Osteoblast (primary cell): ENCODE data around the gene PALM3. TPM values are rescaled to one million over a fixed set of nuclear protein-coding genes. Genes with fewer than 3 reads are reported as not detected.
A peak's percentile ranks its signal among the peaks of the same experiment; 100 is the strongest.
"Not testable (repeated sequence)": the region's sequence is repeated elsewhere in the genome, so short reads cannot be mapped to it uniquely, and the experiment has no call there.

Source experiments
- DNase-seq: peaks from one replicate; pipeline ENCODE4 v3.0.0; 2011; ENCODE audit warnings: low spot score, mixed read lengths; ENCODE audit not compliant: insufficient read length; ENCODE audit errors: missing footprints
- H2AFZ ChIP-seq: 2 replicates; pipeline ENCODE4 v1.6.0; 2011; ENCODE audit warnings: mild to moderate bottlenecking, low read length
- H3K27ac ChIP-seq: 2 replicates; pipeline ENCODE4 v1.5.1; 2011; ENCODE audit warnings: mild to moderate bottlenecking, low read depth, low read length, moderate library complexity
- H3K27me3 ChIP-seq: 2 replicates; pipeline ENCODE4 v1.6.0; 2012; ENCODE audit warnings: mild to moderate bottlenecking, control low read depth, inconsistent platforms, low read length, moderate library complexity; ENCODE audit not compliant: insufficient read depth
- H3K36me3 ChIP-seq: 2 replicates; pipeline ENCODE4 v1.5.1; 2011; ENCODE audit warnings: mild to moderate bottlenecking, low read length, control low read depth, moderate library complexity; ENCODE audit not compliant: insufficient read depth
- H3K4me1 ChIP-seq: 2 replicates; pipeline ENCODE4 v1.5.1; 2011; ENCODE audit warnings: mild to moderate bottlenecking, low read length, control low read depth, moderate library complexity; ENCODE audit not compliant: insufficient read depth
- H3K4me2 ChIP-seq: 2 replicates; pipeline ENCODE4 v1.6.0; 2011; ENCODE audit warnings: mild to moderate bottlenecking, low read length; ENCODE audit not compliant: insufficient read depth
- H3K4me3 ChIP-seq: fragments of 200-600 bp; sonication (generic); 3 replicates; pipeline ENCODE4 v1.5.1; 2012; ENCODE audit warnings: mild to moderate bottlenecking, low read length, inconsistent platforms; ENCODE audit not compliant: insufficient read depth
- H3K79me2 ChIP-seq: 2 replicates; pipeline ENCODE4 v1.6.0; 2012; ENCODE audit warnings: mild to moderate bottlenecking, low read length, control low read depth, inconsistent platforms; ENCODE audit not compliant: insufficient read depth
- H3K9me3 ChIP-seq: 2 replicates; pipeline ENCODE4 v1.5.1; 2011; ENCODE audit warnings: low read depth, low read length, control low read depth
- H4K20me1 ChIP-seq: 2 replicates; pipeline ENCODE4 v1.6.0; 2012; ENCODE audit warnings: mild to moderate bottlenecking, low read length, control low read depth; ENCODE audit not compliant: insufficient read depth
- total RNA-seq: library from RNA; depleted of rRNA; stranded (reverse); fragments of >200 nt; gene quantifications from 2 replicates; pipeline ENCODE4 v1.2.3, GENCODE V29; 2012
- TF ChIP-seq, protein P1 (sequence below): IDR thresholded peaks from 2 replicates; pipeline ENCODE4 v1.5.1; 2011; ENCODE audit warnings: mild to moderate bottlenecking, low read depth, low read length, moderate library complexity; ENCODE audit errors: extremely low read depth

Gene PALM3
- total RNA-seq, 1 donor = not detected

DNA sequence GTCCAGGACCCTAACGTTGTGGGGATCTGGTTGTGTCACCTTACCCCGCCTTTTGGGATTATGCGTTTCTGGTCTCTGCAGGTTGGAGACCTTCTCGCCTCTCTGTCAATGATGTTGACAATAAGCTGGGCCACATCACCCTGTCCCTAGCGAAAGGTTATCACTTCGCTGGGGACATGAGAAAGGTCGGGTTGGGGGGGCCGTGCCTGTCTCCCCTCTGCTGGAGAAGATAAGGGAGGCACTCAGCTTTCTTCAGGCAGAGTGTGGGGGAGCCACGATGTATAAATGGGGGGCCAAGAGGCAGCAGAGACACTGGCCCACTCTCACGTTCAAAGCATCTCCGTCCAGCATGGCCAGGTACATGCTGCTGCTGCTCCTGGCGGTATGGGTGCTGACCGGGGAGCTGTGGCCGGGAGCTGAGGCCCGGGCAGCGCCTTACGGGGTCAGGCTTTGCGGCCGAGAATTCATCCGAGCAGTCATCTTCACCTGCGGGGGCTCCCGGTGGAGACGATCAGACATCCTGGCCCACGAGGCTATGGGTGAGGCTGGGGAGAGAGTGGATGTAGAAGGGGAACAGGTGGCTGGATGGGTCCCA lies 33.9 kb downstream of the PALM3 start, which contains the start of gene RLN3:
Gene RLN3 (plus strand): TSS at position 293 of the 595 bp plus-strand sequence. CDS start 57 bp downstream, at position 350.
- no peak within 1 kb of the TSS for H3K4me2 ChIP-seq
- no peaks in the 10 kb centered on the region for H3K79me2 ChIP-seq
- H3K4me3 ChIP-seq = no peak within 1 kb of the TSS
- TF ChIP-seq, protein P1, sequence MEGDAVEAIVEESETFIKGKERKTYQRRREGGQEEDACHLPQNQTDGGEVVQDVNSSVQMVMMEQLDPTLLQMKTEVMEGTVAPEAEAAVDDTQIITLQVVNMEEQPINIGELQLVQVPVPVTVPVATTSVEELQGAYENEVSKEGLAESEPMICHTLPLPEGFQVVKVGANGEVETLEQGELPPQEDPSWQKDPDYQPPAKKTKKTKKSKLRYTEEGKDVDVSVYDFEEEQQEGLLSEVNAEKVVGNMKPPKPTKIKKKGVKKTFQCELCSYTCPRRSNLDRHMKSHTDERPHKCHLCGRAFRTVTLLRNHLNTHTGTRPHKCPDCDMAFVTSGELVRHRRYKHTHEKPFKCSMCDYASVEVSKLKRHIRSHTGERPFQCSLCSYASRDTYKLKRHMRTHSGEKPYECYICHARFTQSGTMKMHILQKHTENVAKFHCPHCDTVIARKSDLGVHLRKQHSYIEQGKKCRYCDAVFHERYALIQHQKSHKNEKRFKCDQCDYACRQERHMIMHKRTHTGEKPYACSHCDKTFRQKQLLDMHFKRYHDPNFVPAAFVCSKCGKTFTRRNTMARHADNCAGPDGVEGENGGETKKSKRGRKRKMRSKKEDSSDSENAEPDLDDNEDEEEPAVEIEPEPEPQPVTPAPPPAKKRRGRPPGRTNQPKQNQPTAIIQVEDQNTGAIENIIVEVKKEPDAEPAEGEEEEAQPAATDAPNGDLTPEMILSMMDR = no peak
- peaks cover 4% of the 10 kb centered on the region for H3K4me1 ChIP-seq
- no peak within 1 kb of the TSS for H3K27ac ChIP-seq
- no peaks in the 10 kb centered on the region for H3K9me3 ChIP-seq
- peaks cover 17% of the 10 kb centered on the region for H3K27me3 ChIP-seq
- no peaks in the 10 kb centered on the region for H4K20me1 ChIP-seq
- no peak for DNase-seq
- no peak within 1 kb of the TSS for H2AFZ ChIP-seq
- no peaks in the 10 kb centered on the region for H3K36me3 ChIP-seq

DNA sequence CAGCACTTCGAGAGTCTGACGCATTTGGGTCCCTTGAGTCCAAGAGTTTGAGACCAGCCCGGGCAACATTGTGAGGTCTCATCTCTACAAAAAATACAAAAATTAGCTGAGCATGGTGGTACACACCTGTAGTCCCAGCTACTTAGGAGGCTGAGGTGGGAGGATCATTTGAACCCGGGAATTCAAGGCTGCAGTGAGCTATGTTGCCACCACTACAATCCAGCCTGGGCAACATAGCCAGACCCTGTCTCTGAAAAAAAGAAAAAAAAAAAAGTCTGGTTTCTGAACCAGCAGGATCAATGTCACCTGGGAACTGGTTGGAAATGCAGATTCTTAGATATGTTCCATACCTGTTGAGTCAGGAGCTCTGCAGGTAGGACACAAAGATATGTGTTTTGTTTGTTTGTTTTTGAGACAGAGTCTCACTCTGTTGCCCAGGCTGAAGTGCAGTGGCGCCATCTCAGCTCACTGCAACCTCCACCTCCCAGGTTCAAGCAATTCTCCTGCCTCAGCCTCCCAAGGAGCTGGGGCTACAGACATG lies 35.2 kb downstream of the PALM3 start:
- H3K27me3 ChIP-seq = peaks cover 17% of the 10 kb centered on the region
- not testable (repeated sequence) for H3K27ac ChIP-seq, H3K9me3 ChIP-seq, DNase-seq, H3K4me3 ChIP-seq, H3K36me3 ChIP-seq, H3K79me2 ChIP-seq, H4K20me1 ChIP-seq, H2AFZ ChIP-seq, H3K4me2 ChIP-seq, H3K4me1 ChIP-seq

DNA sequence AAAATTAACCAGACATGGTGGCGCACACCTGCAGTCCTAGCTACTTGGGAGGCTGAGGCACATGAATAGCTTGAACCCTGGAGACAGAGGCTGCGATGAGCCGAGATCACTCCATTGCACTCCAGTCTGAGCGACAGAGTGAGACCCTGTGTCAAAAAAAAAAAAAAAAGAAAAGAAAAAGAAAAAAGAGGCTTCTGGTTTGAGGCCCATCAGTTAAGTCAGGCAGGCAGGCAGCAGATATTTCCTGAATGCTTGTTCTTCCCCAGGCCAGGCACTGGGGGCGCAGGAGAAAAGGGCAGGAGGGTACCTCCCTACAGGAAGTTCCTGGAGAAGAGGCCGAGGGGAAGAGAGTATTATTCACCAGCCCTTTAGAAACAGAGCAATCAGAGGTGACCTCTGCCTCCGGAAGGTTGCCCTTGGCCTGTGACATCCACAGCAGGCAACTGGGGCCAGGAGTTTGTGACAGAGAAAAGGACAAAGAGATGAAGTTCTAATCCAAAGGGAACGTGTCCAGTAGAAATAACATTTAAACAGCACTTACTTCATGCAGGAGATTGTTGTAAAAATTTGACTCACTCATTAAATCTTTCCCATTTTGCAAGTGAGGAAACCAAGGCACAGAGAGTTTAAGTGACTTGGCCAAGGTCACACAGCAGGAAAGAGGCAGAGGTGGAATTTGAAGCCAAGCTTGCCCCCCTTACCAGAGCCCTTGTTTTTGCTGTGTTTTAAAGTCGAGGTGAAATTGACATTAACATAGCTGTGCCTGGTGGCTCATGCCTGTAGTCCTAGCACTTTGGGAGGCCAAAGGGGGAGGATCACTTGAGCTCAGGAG lies 38.3 kb downstream of the PALM3 start:
- H3K4me1 ChIP-seq = no peaks in the 10 kb centered on the region
- no peaks in the 10 kb centered on the region for H3K9me3 ChIP-seq
- no peaks in the 10 kb centered on the region for H4K20me1 ChIP-seq
- H2AFZ ChIP-seq = peak overlapping the region; percentile 65
- H3K4me2 ChIP-seq = no peak overlapping the region
- H3K79me2 ChIP-seq = no peaks in the 10 kb centered on the region
- TF ChIP-seq, protein P1 = peak; percentile 54
- no peak overlapping the region for H3K27ac ChIP-seq
- H3K4me3 ChIP-seq = no peak overlapping the region
- peaks cover 7% of the 10 kb centered on the region for H3K27me3 ChIP-seq
- no peaks in the 10 kb centered on the region for H3K36me3 ChIP-seq
- peak; percentile 84 for DNase-seq

DNA sequence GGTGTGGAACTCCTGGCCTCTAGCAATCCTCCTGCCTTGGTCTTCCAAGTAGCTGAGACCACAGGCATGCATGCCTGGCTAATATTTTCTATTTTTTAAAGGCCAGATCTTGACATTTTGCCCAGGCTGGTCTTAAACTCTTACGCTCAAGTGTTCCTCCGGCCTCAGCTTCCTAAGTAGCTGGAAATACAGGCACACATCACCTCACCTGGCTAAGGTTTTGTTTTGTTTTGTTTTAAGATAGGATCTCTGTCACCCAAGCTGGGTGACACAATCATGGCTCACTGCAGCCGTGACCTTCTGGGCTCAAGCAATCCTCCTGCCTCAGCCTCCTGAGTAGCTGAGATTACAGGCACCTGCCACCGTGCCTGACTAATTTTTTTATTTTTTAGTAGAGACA lies 39.4 kb downstream of the PALM3 start:
- DNase-seq = no peak
- no peak overlapping the region for H3K4me2 ChIP-seq
- H3K27ac ChIP-seq = no peak overlapping the region
- no peaks in the 10 kb centered on the region for H3K36me3 ChIP-seq
- TF ChIP-seq, protein P1 = no peak
- H3K27me3 ChIP-seq = no peaks in the 10 kb centered on the region
- H3K4me1 ChIP-seq = no peaks in the 10 kb centered on the region
- no peak overlapping the region for H2AFZ ChIP-seq
- no peaks in the 10 kb centered on the region for H3K9me3 ChIP-seq
- no peaks in the 10 kb centered on the region for H3K79me2 ChIP-seq
- H3K4me3 ChIP-seq = no peak overlapping the region
- no peaks in the 10 kb centered on the region for H4K20me1 ChIP-seq
